MM.1S (cell line): ENCODE results near the gene UTS2R.

Experiments
- DNase-seq: peaks from one replicate; pipeline ENCODE4 v3.0.0-alpha.2; 2015
- H2AFZ ChIP-seq: fragments of 300-600 bp; sonication (generic); 2 replicates; pipeline ENCODE4 v1.6.0; 2016; ENCODE audit warnings: antibody characterized with exemption, low read length
- H3F3A ChIP-seq: fragments of 300-600 bp; sonication (generic); 2 replicates; pipeline ENCODE4 v1.6.1; 2016; ENCODE audit warnings: mild to moderate bottlenecking, antibody characterized with exemption, low read length, moderate library complexity, mixed read lengths; ENCODE audit not compliant: insufficient read depth
- H3K27ac ChIP-seq: fragments of 300-600 bp; sonication (generic); 2 replicates; pipeline ENCODE4 v1.5.1; 2016; ENCODE audit warnings: mild to moderate bottlenecking, low read length
- H3K27me3 ChIP-seq: fragments of 300-600 bp; sonication (generic); replicated peaks from 2 replicates; pipeline ENCODE4 v1.6.0; 2016; ENCODE audit warnings: low read length; ENCODE audit not compliant: insufficient read depth
- H3K36me3 ChIP-seq: fragments of 300-600 bp; sonication (generic); replicated peaks from 2 replicates; pipeline ENCODE4 v1.6.1; 2016; ENCODE audit warnings: mild to moderate bottlenecking, low read length, mixed read lengths; ENCODE audit not compliant: insufficient read depth
- H3K4me1 ChIP-seq: fragments of 300-600 bp; sonication (generic); 2 replicates; pipeline ENCODE4 v1.6.1; 2016; ENCODE audit warnings: low read length, mixed read lengths
- H3K4me2 ChIP-seq: fragments of 300-600 bp; sonication (generic); 2 replicates; pipeline ENCODE4 v1.6.0; 2016; ENCODE audit warnings: low read depth, low read length
- H3K4me3 ChIP-seq: fragments of 300-600 bp; sonication (generic); 2 replicates; pipeline ENCODE4 v1.5.1; 2016; ENCODE audit warnings: low read length, mixed read lengths
- H3K79me2 ChIP-seq: fragments of 300-600 bp; sonication (generic); 2 replicates; pipeline ENCODE4 v1.6.1; 2016; ENCODE audit warnings: mixed run types, low read length, mixed read lengths
- H3K9ac ChIP-seq: fragments of 300-600 bp; sonication (generic); 2 replicates; pipeline ENCODE4 v1.6.1; 2016; ENCODE audit warnings: low read length, mixed read lengths
- H3K9me2 ChIP-seq: fragments of 300-600 bp; sonication (generic); replicated peaks from 2 replicates; pipeline ENCODE4 v1.6.1; 2016; ENCODE audit warnings: mild to moderate bottlenecking, low read length, mixed read lengths; ENCODE audit not compliant: insufficient read depth
- H3K9me3 ChIP-seq: fragments of 300-600 bp; sonication (generic); replicated peaks from 2 replicates; pipeline ENCODE4 v1.6.1; 2016; ENCODE audit warnings: mild to moderate bottlenecking, low read length, mixed read lengths; ENCODE audit not compliant: insufficient read depth
- H4K20me1 ChIP-seq: fragments of 300-600 bp; sonication (generic); 2 replicates; pipeline ENCODE4 v1.6.1; 2016; ENCODE audit warnings: mild to moderate bottlenecking, low read length, moderate library complexity, mixed read lengths; ENCODE audit not compliant: insufficient read depth
- EZH2 ChIP-seq: fragments of 300-600 bp; sonication (generic); optimal IDR thresholded peaks from 2 replicates; pipeline ENCODE3; 2017; ENCODE audit warnings: low read depth, mild to moderate bottlenecking, antibody characterized with exemption, low read length, mixed read lengths
- EZH2phosphoT487 ChIP-seq: fragments of 300-600 bp; sonication (generic); IDR thresholded peaks from 2 replicates; pipeline ENCODE4 v1.6.1; 2018; ENCODE audit warnings: antibody characterized with exemption, low read length
- TF ChIP-seq, protein P1 (sequence below): fragments of 300-600 bp; sonication (generic); IDR thresholded peaks from 2 replicates; pipeline ENCODE4 v1.5.1; 2016; ENCODE audit warnings: antibody characterized with exemption, low read length, mixed read lengths

Gene UTS2R

DNA sequence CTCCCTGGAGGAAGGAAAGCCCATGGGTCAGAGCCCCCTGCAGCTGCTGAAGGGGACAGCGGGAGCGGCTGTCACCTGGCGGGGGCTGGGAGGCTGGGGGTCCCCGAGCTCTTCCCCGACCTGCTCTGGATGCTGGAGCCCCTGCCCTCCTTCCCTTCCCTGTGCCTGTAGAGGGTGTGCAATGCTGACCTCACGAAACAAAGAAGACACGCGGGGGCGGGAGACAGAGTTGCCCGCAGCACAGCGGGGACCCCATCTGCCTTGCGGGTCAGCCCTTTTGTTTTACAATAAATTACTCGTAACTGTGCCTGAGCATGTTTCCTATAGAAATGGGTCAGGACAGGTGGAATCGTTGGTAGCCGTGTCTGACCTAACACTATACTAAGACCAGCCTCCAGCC, 44.3 kb upstream of the UTS2R start:
- Histone ChIP-seq H4K20me1 (no peaks in the 10 kb centered on the region), H3K9me2 (no peaks in the 10 kb centered on the region), H3F3A (no peaks in the 10 kb centered on the region), H3K27me3 (no peaks in the 10 kb centered on the region), H3K9ac (no peak overlapping the region), H3K4me2 (no peak overlapping the region), H3K4me3 (no peak overlapping the region), H3K27ac (no peak overlapping the region), H3K79me2 (no peaks in the 10 kb centered on the region), H3K9me3 (no peaks in the 10 kb centered on the region), H3K36me3 (no peaks in the 10 kb centered on the region), H3K4me1 (peaks cover 21% of the 10 kb centered on the region), H2AFZ (no peak overlapping the region)
- TF ChIP-seq EZH2 = no peak
- TF ChIP-seq, protein P1, sequence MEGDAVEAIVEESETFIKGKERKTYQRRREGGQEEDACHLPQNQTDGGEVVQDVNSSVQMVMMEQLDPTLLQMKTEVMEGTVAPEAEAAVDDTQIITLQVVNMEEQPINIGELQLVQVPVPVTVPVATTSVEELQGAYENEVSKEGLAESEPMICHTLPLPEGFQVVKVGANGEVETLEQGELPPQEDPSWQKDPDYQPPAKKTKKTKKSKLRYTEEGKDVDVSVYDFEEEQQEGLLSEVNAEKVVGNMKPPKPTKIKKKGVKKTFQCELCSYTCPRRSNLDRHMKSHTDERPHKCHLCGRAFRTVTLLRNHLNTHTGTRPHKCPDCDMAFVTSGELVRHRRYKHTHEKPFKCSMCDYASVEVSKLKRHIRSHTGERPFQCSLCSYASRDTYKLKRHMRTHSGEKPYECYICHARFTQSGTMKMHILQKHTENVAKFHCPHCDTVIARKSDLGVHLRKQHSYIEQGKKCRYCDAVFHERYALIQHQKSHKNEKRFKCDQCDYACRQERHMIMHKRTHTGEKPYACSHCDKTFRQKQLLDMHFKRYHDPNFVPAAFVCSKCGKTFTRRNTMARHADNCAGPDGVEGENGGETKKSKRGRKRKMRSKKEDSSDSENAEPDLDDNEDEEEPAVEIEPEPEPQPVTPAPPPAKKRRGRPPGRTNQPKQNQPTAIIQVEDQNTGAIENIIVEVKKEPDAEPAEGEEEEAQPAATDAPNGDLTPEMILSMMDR = no peak
- TF ChIP-seq EZH2phosphoT487 = no peak
- DNase-seq = no peak

DNA sequence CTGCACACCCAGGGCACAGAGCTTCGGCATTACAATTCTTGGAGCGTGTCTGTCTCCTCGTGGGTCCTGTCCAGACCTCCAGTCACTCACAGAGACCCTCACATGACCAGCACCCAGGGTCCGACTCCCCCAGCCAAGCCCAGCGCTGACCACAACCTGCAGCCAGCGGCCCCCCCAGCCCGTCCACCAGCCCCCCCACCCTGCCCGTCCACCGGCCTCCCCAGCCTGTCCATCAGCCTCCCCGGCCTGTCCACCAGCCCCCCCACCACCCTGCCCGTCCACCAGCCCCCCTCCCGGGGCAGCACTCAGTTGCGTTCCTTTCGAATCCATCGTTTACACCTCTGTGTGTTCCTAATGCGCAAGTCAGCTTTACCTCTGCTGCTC, 43.8 kb upstream of the UTS2R start:
- H3K4me2 ChIP-seq = no peak overlapping the region

DNA sequence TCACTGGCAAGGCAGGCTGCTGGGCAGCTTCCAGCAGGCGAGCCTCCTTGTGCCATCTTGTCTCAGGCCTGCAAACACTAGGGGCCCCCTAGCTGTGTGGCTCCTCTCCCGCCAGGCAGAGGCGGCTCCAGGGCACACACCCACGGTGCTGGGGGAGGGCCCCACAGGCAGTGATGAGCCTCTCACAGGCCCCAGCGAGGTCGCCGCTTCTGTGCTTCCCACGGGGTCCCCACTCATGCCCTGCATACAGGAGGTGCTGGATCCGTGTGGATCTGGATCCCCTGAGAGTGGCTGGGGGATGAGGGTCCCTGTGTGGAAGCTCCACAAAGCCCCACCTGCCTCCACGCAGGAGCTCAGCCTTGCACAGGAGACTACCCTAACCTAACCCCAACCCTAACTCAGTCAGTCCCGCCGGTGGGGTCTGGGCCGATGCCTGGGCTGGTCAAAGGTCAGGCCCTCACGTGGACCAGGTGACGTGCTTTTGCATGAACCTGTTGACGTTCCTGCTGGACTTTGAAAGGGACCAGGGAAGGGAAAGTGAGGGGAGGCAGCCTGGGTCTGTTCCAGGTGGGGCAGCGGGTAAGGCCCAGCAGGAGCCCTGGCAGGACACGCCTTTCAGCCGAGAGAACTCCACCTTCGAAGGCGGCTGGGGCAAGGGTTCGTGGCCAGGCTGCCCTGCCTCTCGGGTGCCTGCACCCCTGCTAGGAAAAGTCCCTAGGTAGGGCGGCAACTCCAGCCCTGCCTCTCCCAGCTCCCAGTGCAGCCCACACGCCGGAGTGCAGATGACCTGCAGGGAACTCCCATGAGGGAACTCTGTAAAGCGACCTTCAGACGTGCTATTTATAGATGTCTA, 43.2 kb upstream of the UTS2R start:
- H3K4me3 ChIP-seq = no peak overlapping the region
- H3K4me2 ChIP-seq = no peak overlapping the region
- DNase-seq = no peak
- no peaks in the 10 kb centered on the region for H3K79me2 ChIP-seq
- no peak overlapping the region for H2AFZ ChIP-seq
- no peaks in the 10 kb centered on the region for H4K20me1 ChIP-seq
- H3K9me2 ChIP-seq = no peaks in the 10 kb centered on the region
- no peaks in the 10 kb centered on the region for H3K9me3 ChIP-seq
- TF ChIP-seq, protein P1 = no peak
- H3K9ac ChIP-seq = no peak overlapping the region
- H3F3A ChIP-seq = no peaks in the 10 kb centered on the region
- H3K27ac ChIP-seq = no peak overlapping the region
- no peaks in the 10 kb centered on the region for H3K27me3 ChIP-seq
- H3K36me3 ChIP-seq = no peaks in the 10 kb centered on the region
- H3K4me1 ChIP-seq = peaks cover 30% of the 10 kb centered on the region

More for the DNA sequence above, 43.8 kb upstream of the UTS2R start:
- Histone ChIP-seq H3K9me3 (no peaks in the 10 kb centered on the region), H3K9ac (no peak overlapping the region), H3K36me3 (no peaks in the 10 kb centered on the region), H3K9me2 (no peaks in the 10 kb centered on the region), H3F3A (no peaks in the 10 kb centered on the region), H3K27me3 (no peaks in the 10 kb centered on the region), H4K20me1 (no peaks in the 10 kb centered on the region), H3K4me3 (no peak overlapping the region), H2AFZ (no peak overlapping the region), H3K27ac (no peak overlapping the region), H3K4me1 (peaks cover 26% of the 10 kb centered on the region), H3K79me2 (no peaks in the 10 kb centered on the region)
- no peak for TF ChIP-seq EZH2
- no peak for TF ChIP-seq EZH2phosphoT487
- TF ChIP-seq, protein P1 = no peak
- DNase-seq = no peak
